RWPE2 (cell line): ENCODE measurements around the gene KCNIP1.

Experiments
- ATAC-seq: fragments of 200-7000 bp; cut with Tn5 transposase; 3 replicates; pipeline ENCODE4 v1.9.1; 2021; ENCODE audit warnings: low read depth
- DNase-seq: peaks from one replicate; pipeline ENCODE4 v3.0.0-alpha.2; 2020; ENCODE audit warnings: low spot score
- H3K27ac ChIP-seq: fragments of 450-650 bp; 2 replicates; pipeline ENCODE4 v1.5.1; 2017; ENCODE audit warnings: mild to moderate bottlenecking; ENCODE audit not compliant: poor library complexity, severe bottlenecking
- H3K27me3 ChIP-seq: fragments of 250-450 bp; sonication (Bioruptor Pico); 2 replicates; pipeline ENCODE4 v1.5.1; 2021; ENCODE audit warnings: mild to moderate bottlenecking, moderate library complexity; ENCODE audit not compliant: insufficient read depth, poor library complexity, severe bottlenecking
- H3K36me3 ChIP-seq: fragments of 250-450 bp; sonication (Bioruptor Pico); 2 replicates; pipeline ENCODE4 v1.5.1; 2020; ENCODE audit warnings: low read depth, mild to moderate bottlenecking, moderate library complexity
- H3K4me1 ChIP-seq: fragments of 250-450 bp; sonication (Bioruptor Pico); 2 replicates; pipeline ENCODE4 v1.5.1; 2021; ENCODE audit warnings: mild to moderate bottlenecking, moderate library complexity; ENCODE audit not compliant: insufficient read depth, poor library complexity, severe bottlenecking
- H3K4me3 ChIP-seq: fragments of 250-450 bp; sonication (Bioruptor Pico); 2 replicates; pipeline ENCODE4 v1.5.1; 2021; ENCODE audit warnings: mild to moderate bottlenecking, moderate library complexity; ENCODE audit not compliant: severe bottlenecking
- H3K9me3 ChIP-seq: fragments of 250-450 bp; sonication (Bioruptor Pico); 2 replicates; pipeline ENCODE4 v1.5.1; 2021; ENCODE audit warnings: mild to moderate bottlenecking, moderate library complexity; ENCODE audit not compliant: severe bottlenecking
- CTCF ChIP-seq: fragments of 450-650 bp; IDR thresholded peaks from one replicate; pipeline ENCODE4 v1.5.1; 2017; ENCODE audit warnings: mild to moderate bottlenecking, moderate library complexity; ENCODE audit not compliant: poor library complexity, severe bottlenecking

Gene KCNIP1

GRCh38 chr5:170584003-170584402 lies 80.2 kb downstream of the KCNIP1 start:
- no peak for ATAC-seq
- Histone ChIP-seq H3K9me3 (no peaks in the 10 kb centered on the region), H3K27ac (no peak overlapping the region), H3K4me1 (no peaks in the 10 kb centered on the region), H3K27me3 (no peaks in the 10 kb centered on the region), H3K4me3 (no peak overlapping the region), H3K36me3 (no peaks in the 10 kb centered on the region)
- no peak for DNase-seq
- TF ChIP-seq CTCF = no peak

- Histone ChIP-seq H3K9me3 (no peaks in the 10 kb centered on the region), H3K4me1 (no peaks in the 10 kb centered on the region), H3K36me3 (no peaks in the 10 kb centered on the region), H3K27me3 (no peaks in the 10 kb centered on the region), H3K27ac (no peak overlapping the region), H3K4me3 (no peak overlapping the region)
- ATAC-seq = no peak
- no peak for DNase-seq
- TF ChIP-seq CTCF = no peak
Measured at GRCh38 chr5:170584450-170585058, 80.7 kb downstream of the KCNIP1 start.

- Histone ChIP-seq H3K4me3 (no peak overlapping the region), H3K9me3 (no peaks in the 10 kb centered on the region), H3K27me3 (no peaks in the 10 kb centered on the region), H3K4me1 (no peaks in the 10 kb centered on the region), H3K36me3 (no peaks in the 10 kb centered on the region), H3K27ac (no peak overlapping the region)
- DNase-seq (no peak), ATAC-seq (peak; percentile 82)
- no peak for TF ChIP-seq CTCF
Measured at GRCh38 chr5:170585273-170585948, 81.6 kb downstream of the KCNIP1 start.

GRCh38 chr5:170587808-170588207 lies 84.0 kb downstream of the KCNIP1 start:
- DNase-seq (no peak), ATAC-seq (no peak)
- no peak for TF ChIP-seq CTCF
- no peaks in the 10 kb centered on the region for H3K36me3 ChIP-seq
- no peaks in the 10 kb centered on the region for H3K27me3 ChIP-seq
- H3K4me3 ChIP-seq = no peak overlapping the region
- no peak overlapping the region for H3K27ac ChIP-seq
- H3K4me1 ChIP-seq = no peaks in the 10 kb centered on the region
- no peaks in the 10 kb centered on the region for H3K9me3 ChIP-seq

GRCh38 chr5:170589643-170590042 lies 85.8 kb downstream of the KCNIP1 start:
- Histone ChIP-seq H3K27me3 (no peaks in the 10 kb centered on the region), H3K36me3 (no peaks in the 10 kb centered on the region), H3K4me3 (no peak overlapping the region), H3K27ac (no peak overlapping the region), H3K4me1 (no peaks in the 10 kb centered on the region), H3K9me3 (no peaks in the 10 kb centered on the region)
- DNase-seq (no peak), ATAC-seq (no peak)
- TF ChIP-seq CTCF = no peak
